ENCODE data around the gene BTBD16.

BTBD16 gene

GRCh38 chr10:122295451-122295809, 24.3 kb downstream of the BTBD16 start:
- H4K8ac ChIP-seq (ENCODE audit: low read depth, low read length) = no peak overlapping the region
- no peak overlapping the region for H3K4me3 ChIP-seq (ENCODE audit: low read depth, low read length)
- H2BK12ac ChIP-seq (ENCODE audit: low read length) = no peak overlapping the region
- H3K79me1 ChIP-seq (ENCODE audit: low read length) = no peaks in the 10 kb centered on the region
- H4K12ac ChIP-seq (ENCODE audit: low read depth, low read length) = no peak overlapping the region
- DNase-seq = no peak
- H3K27ac ChIP-seq (ENCODE audit: low read depth, low read length) = no peak overlapping the region
- H2AK5ac ChIP-seq (ENCODE audit: low read length) = no peak overlapping the region
- H3K4me1 ChIP-seq (ENCODE audit: control insufficient read depth in 1 of 2, insufficient read depth in 2 of 2, low read length in 2 of 2) = peaks cover 8 to 13% of the 10 kb centered on the region in 2 experiments
- H3K23ac ChIP-seq (ENCODE audit: low read length) = no peak overlapping the region
- H3K9me3 ChIP-seq (ENCODE audit: insufficient read depth, low read depth, low read length) = peaks cover 2% of the 10 kb centered on the region
- H2AFZ ChIP-seq (ENCODE audit: insufficient read depth, low read length, poor library complexity) = no peak overlapping the region
- H3K4ac ChIP-seq (ENCODE audit: low read depth, low read length) = no peak overlapping the region
- H3K79me2 ChIP-seq (ENCODE audit: control insufficient read depth, insufficient read depth, low read length, poor library complexity) = no peaks in the 10 kb centered on the region
- no peaks in the 10 kb centered on the region for H3K36me3 ChIP-seq (ENCODE audit: control insufficient read depth in 1 of 2, insufficient read depth in 2 of 2, low read length in 2 of 2)
- no peak overlapping the region for H3K9ac ChIP-seq (ENCODE audit: low read length)
- H3K27me3 ChIP-seq (ENCODE audit: insufficient read depth, low read length) = no peaks in the 10 kb centered on the region
- H3K18ac ChIP-seq (ENCODE audit: low read length) = no peak overlapping the region
- H4K91ac ChIP-seq (ENCODE audit: low read depth, low read length) = no peak overlapping the region
- no peak overlapping the region for H3K4me2 ChIP-seq (ENCODE audit: low read length)
- no peak overlapping the region for H3K14ac ChIP-seq (ENCODE audit: low read length)
- no peak overlapping the region for H2BK120ac ChIP-seq (ENCODE audit: insufficient read depth, low read length, poor library complexity)
- WGBS (ENCODE audit: extremely low coverage, insufficient coverage, insufficient read length) = no CpG with 5 or more reads among the region's 4 CpGs
- H2BK5ac ChIP-seq (ENCODE audit: low read depth, low read length, poor library complexity) = no peak overlapping the region

GRCh38 chr10:122296363-122297120, 25.4 kb downstream of the BTBD16 start:
- no peak overlapping the region for H4K91ac ChIP-seq (ENCODE audit: low read depth, low read length)
- no peaks in the 10 kb centered on the region for H3K79me1 ChIP-seq (ENCODE audit: low read length)
- H4K8ac ChIP-seq (ENCODE audit: low read depth, low read length) = no peak overlapping the region
- no peaks in the 10 kb centered on the region for H3K27me3 ChIP-seq (ENCODE audit: insufficient read depth, low read length)
- WGBS (ENCODE audit: extremely low coverage, insufficient coverage, insufficient read length) = no CpG with 5 or more reads among the region's 8 CpGs
- no peaks in the 10 kb centered on the region for H3K36me3 ChIP-seq (ENCODE audit: control insufficient read depth in 1 of 2, insufficient read depth in 2 of 2, low read length in 2 of 2)
- H3K9ac ChIP-seq (ENCODE audit: low read length) = no peak overlapping the region
- H2BK12ac ChIP-seq (ENCODE audit: low read length) = no peak overlapping the region
- H3K14ac ChIP-seq (ENCODE audit: low read length) = no peak overlapping the region
- H3K4me3 ChIP-seq (ENCODE audit: low read depth, low read length) = no peak overlapping the region
- no peak overlapping the region for H3K4ac ChIP-seq (ENCODE audit: low read depth, low read length)
- no peak overlapping the region for H2AK5ac ChIP-seq (ENCODE audit: low read length)
- H3K79me2 ChIP-seq (ENCODE audit: control insufficient read depth, insufficient read depth, low read length, poor library complexity) = no peaks in the 10 kb centered on the region
- no peak overlapping the region for H3K18ac ChIP-seq (ENCODE audit: low read length)
- H3K27ac ChIP-seq (ENCODE audit: low read depth, low read length) = no peak overlapping the region
- no peak overlapping the region for H3K4me2 ChIP-seq (ENCODE audit: low read length)
- peaks cover 2% of the 10 kb centered on the region for H3K9me3 ChIP-seq (ENCODE audit: insufficient read depth, low read depth, low read length)
- H2BK120ac ChIP-seq (ENCODE audit: insufficient read depth, low read length, poor library complexity) = no peak overlapping the region
- H2BK5ac ChIP-seq (ENCODE audit: low read depth, low read length, poor library complexity) = no peak overlapping the region
- H3K23ac ChIP-seq (ENCODE audit: low read length) = no peak overlapping the region
- H3K4me1 ChIP-seq (ENCODE audit: control insufficient read depth in 1 of 2, insufficient read depth in 2 of 2, low read length in 2 of 2) = peaks cover 8 to 13% of the 10 kb centered on the region in 2 experiments
- no peak overlapping the region for H4K12ac ChIP-seq (ENCODE audit: low read depth, low read length)
- H2AFZ ChIP-seq (ENCODE audit: insufficient read depth, low read length, poor library complexity) = no peak overlapping the region
- DNase-seq = no peak

- Histone ChIP-seq H3K4ac (ENCODE audit: low read depth, low read length) (no peak overlapping the region), H3K36me3 (ENCODE audit: control insufficient read depth in 1 of 2, insufficient read depth in 2 of 2, low read length in 2 of 2) (no peaks in the 10 kb centered on the region), H3K9me3 (ENCODE audit: insufficient read depth, low read depth, low read length) (peaks cover 2% of the 10 kb centered on the region), H3K14ac (ENCODE audit: low read length) (no peak overlapping the region), H2AFZ (ENCODE audit: insufficient read depth, low read length, poor library complexity) (no peak overlapping the region), H3K27me3 (ENCODE audit: insufficient read depth, low read length) (no peaks in the 10 kb centered on the region), H4K12ac (ENCODE audit: low read depth, low read length) (no peak overlapping the region), H4K8ac (ENCODE audit: low read depth, low read length) (no peak overlapping the region), H3K9ac (ENCODE audit: low read length) (no peak overlapping the region), H4K91ac (ENCODE audit: low read depth, low read length) (no peak overlapping the region), H2BK120ac (ENCODE audit: insufficient read depth, low read length, poor library complexity) (no peak overlapping the region), H3K27ac (ENCODE audit: low read depth, low read length) (no peak overlapping the region), H3K79me1 (ENCODE audit: low read length) (no peaks in the 10 kb centered on the region), H3K4me1 (ENCODE audit: control insufficient read depth in 1 of 2, insufficient read depth in 2 of 2, low read length in 2 of 2) (peaks cover 8 to 13% of the 10 kb centered on the region in 2 experiments), H3K23ac (ENCODE audit: low read length) (no peak overlapping the region), H3K79me2 (ENCODE audit: control insufficient read depth, insufficient read depth, low read length, poor library complexity) (no peaks in the 10 kb centered on the region), H2BK12ac (ENCODE audit: low read length) (no peak overlapping the region), H3K4me3 (ENCODE audit: low read depth, low read length) (no peak overlapping the region), H3K4me2 (ENCODE audit: low read length) (no peak overlapping the region), H2AK5ac (ENCODE audit: low read length) (no peak overlapping the region), H2BK5ac (ENCODE audit: low read depth, low read length, poor library complexity) (no peak overlapping the region), H3K18ac (ENCODE audit: low read length) (no peak overlapping the region)
- WGBS (ENCODE audit: extremely low coverage, insufficient coverage, insufficient read length) = no CpG with 5 or more reads among the region's 8 CpGs
- DNase-seq = no peak
These were observed 26.5 kb downstream of the BTBD16 start for GRCh38 chr10:122297583-122297982.

- Histone ChIP-seq H3K79me1 (ENCODE audit: low read length) (no peaks in the 10 kb centered on the region), H3K27me3 (ENCODE audit: insufficient read depth, low read length) (no peaks in the 10 kb centered on the region), H2AK5ac (ENCODE audit: low read length) (no peak overlapping the region), H4K12ac (ENCODE audit: low read depth, low read length) (no peak overlapping the region), H2BK120ac (ENCODE audit: insufficient read depth, low read length, poor library complexity) (no peak overlapping the region), H3K79me2 (ENCODE audit: control insufficient read depth, insufficient read depth, low read length, poor library complexity) (no peaks in the 10 kb centered on the region), H2BK12ac (ENCODE audit: low read length) (no peak overlapping the region), H3K14ac (ENCODE audit: low read length) (no peak overlapping the region), H3K4ac (ENCODE audit: low read depth, low read length) (no peak overlapping the region), H3K18ac (ENCODE audit: low read length) (no peak overlapping the region), H2BK5ac (ENCODE audit: low read depth, low read length, poor library complexity) (no peak overlapping the region), H3K23ac (ENCODE audit: low read length) (no peak overlapping the region), H3K4me1 (ENCODE audit: control insufficient read depth in 1 of 2, insufficient read depth in 2 of 2, low read length in 2 of 2) (peaks cover 8 to 13% of the 10 kb centered on the region in 2 experiments), H2AFZ (ENCODE audit: insufficient read depth, low read length, poor library complexity) (no peak overlapping the region), H3K36me3 (ENCODE audit: control insufficient read depth in 1 of 2, insufficient read depth in 2 of 2, low read length in 2 of 2) (no peaks in the 10 kb centered on the region), H3K27ac (ENCODE audit: low read depth, low read length) (no peak overlapping the region), H3K4me3 (ENCODE audit: low read depth, low read length) (no peak overlapping the region), H4K91ac (ENCODE audit: low read depth, low read length) (no peak overlapping the region), H3K9ac (ENCODE audit: low read length) (no peak overlapping the region), H3K4me2 (ENCODE audit: low read length) (no peak overlapping the region), H4K8ac (ENCODE audit: low read depth, low read length) (no peak overlapping the region), H3K9me3 (ENCODE audit: insufficient read depth, low read depth, low read length) (peaks cover 2% of the 10 kb centered on the region)
- WGBS (ENCODE audit: extremely low coverage, insufficient coverage, insufficient read length) = no CpG with 5 or more reads among the region's 6 CpGs
- DNase-seq = no peak
These were observed 27.1 kb downstream of the BTBD16 start for GRCh38 chr10:122298206-122298597.

All from trophoblast cell (in vitro differentiated cells and primary cell).